Thyroid gland (tissue), 4 donors: Measurements from ENCODE around the gene CD180. TPM values are rescaled to one million over a fixed set of nuclear protein-coding genes. Genes with fewer than 3 reads are reported as not detected.

Experiments
- DNase-seq, 2 donors: peaks; one replicate each; pipeline ENCODE4 v3.0.0-alpha.2; 2019
- H3K27ac ChIP-seq, 3 donors: fragments of 200-600 bp; sonication (generic); 1 replicate in 2 of 3; 2 replicates in 1 of 3; pipeline ENCODE4 v1.5.1; 2016 to 2019; ENCODE audit warnings: mild to moderate bottlenecking in 1 of 3, moderate library complexity in 1 of 3
- H3K27me3 ChIP-seq: fragments of 200-600 bp; sonication (generic); one replicate; pipeline ENCODE4 v1.5.1; 2019
- H3K36me3 ChIP-seq, 2 donors: fragments of 200-600 bp; sonication (generic); one replicate each; pipeline ENCODE4 v1.5.1; 2016 to 2019
- H3K4me1 ChIP-seq, 2 donors: fragments of 200-600 bp; sonication (generic); one replicate each; pipeline ENCODE4 v1.5.1; 2017 to 2019
- H3K4me3 ChIP-seq, 3 donors: fragments of 200-600 bp; sonication (generic); replicated peaks in 1 of 3; 1 replicate in 2 of 3; 2 replicates in 1 of 3; pipeline ENCODE4 v1.5.1; 2016; ENCODE audit warnings: mild to moderate bottlenecking in 1 of 3
- H3K9me3 ChIP-seq: fragments of 200-600 bp; sonication (generic); one replicate; pipeline ENCODE4 v1.5.1; 2017
- CTCF ChIP-seq, 6 experiments: fragments of 200-600 bp in 3 of 6; fragments of 450-650 bp in 3 of 6; sonication (generic) in 3 of 6; IDR thresholded peaks; one replicate each; pipeline ENCODE4 v1.5.1; 2016 to 2019; ENCODE audit warnings: antibody characterized with exemption in 6 of 6, mild to moderate bottlenecking in 2 of 6, inconsistent platforms in 1 of 6, moderate library complexity in 1 of 6
- POLR2A ChIP-seq, 2 donors: fragments of 450-650 bp; IDR thresholded peaks; one replicate each; pipeline ENCODE4 v1.6.1; 2017; ENCODE audit warnings: antibody characterized with exemption in 2 of 2, mild to moderate bottlenecking in 2 of 2, moderate library complexity in 1 of 2
- WGBS, 2 donors: methylation state at CpG; one replicate each; pipeline ENCODE4 v1.1.5; 2017; 5-methylcytosine and 5-hydroxymethylcytosine counted together
- intact Hi-C: fragments of 100-400 bp; cut with DNase I; formaldehyde crosslinking; loops from one replicate; pipeline ENCODE4 v1.15.1; 2023
- total RNA-seq, 4 donors: library from RNA; depleted of rRNA; stranded (reverse); fragments of >200 nt; gene quantifications; one replicate each; pipeline ENCODE4 v1.2.3, GENCODE V29; 2016

CD180 gene
- total RNA-seq, 4 donors from 2014 or later: 0.20 to 1.1 (median 0.61) TPM

GRCh38 chr5:67214036-67214435 is 17.4 kb upstream of the CD180 start:
- no peaks in the 10 kb centered on the region for H3K9me3 ChIP-seq
- no peak for DNase-seq
- WGBS, 2 donors: 90 to 94% methylated on average over 6 of the region's 6 CpGs
- no peak overlapping the region for H3K4me3 ChIP-seq
- H3K27me3 ChIP-seq: no peaks in the 10 kb centered on the region
- H3K4me1 ChIP-seq: peaks cover 19 to 24% of the 10 kb centered on the region in 2 donors
- TF ChIP-seq CTCF (IDR thresholded peaks at IDR 0.05) (no peak), POLR2A (IDR thresholded peaks at IDR 0.05) (no peak)
- no peaks in the 10 kb centered on the region for H3K36me3 ChIP-seq
- no peak overlapping the region for H3K27ac ChIP-seq
- intact Hi-C loops: loop anchor here (5.0 kb wide), 1 partner anchor 52 kb away; no protein-coding TSS in a partner anchor

- H3K36me3 ChIP-seq: no peaks in the 10 kb centered on the region
- no peak overlapping the region for H3K27ac ChIP-seq
- no peaks in the 10 kb centered on the region for H3K27me3 ChIP-seq
- H3K9me3 ChIP-seq: no peaks in the 10 kb centered on the region
- no peak overlapping the region for H3K4me3 ChIP-seq
- no peak for DNase-seq
- TF ChIP-seq POLR2A (IDR thresholded peaks at IDR 0.05) (no peak), CTCF (IDR thresholded peaks at IDR 0.05) (no peak)
- intact Hi-C loops: loop anchor here (5.0 kb wide), 1 partner anchor 50 kb away; no protein-coding TSS in a partner anchor
- peaks cover 19 to 25% of the 10 kb centered on the region in 2 donors for H3K4me1 ChIP-seq
- 83 to 89% methylated on average over 2 of the region's 2 CpGs for WGBS, 2 donors
These were observed 15.3 kb upstream of the CD180 start for GRCh38 chr5:67211926-67212325.

- no peak overlapping the region for H3K27ac ChIP-seq
- no peaks in the 10 kb centered on the region for H3K27me3 ChIP-seq
- intact Hi-C loops: loop anchor here (10.0 kb wide), 1 partner anchor 394 kb away; no protein-coding TSS in a partner anchor
- H3K9me3 ChIP-seq: no peaks in the 10 kb centered on the region
- peak; percentile 75 to 76 for DNase-seq
- no peaks in the 10 kb centered on the region for H3K36me3 ChIP-seq
- no peak overlapping the region for H3K4me3 ChIP-seq
- peaks cover 0 to 6% of the 10 kb centered on the region in 2 donors for H3K4me1 ChIP-seq
- WGBS, 2 donors: 24% methylated on average over 11 of the region's 11 CpGs
- no peak for TF ChIP-seq POLR2A (IDR thresholded peaks at IDR 0.05)
- peak; percentile 39 to 94 (median 72) for TF ChIP-seq CTCF (IDR thresholded peaks at IDR 0.05)
These were observed 12.7 kb upstream of the CD180 start for GRCh38 chr5:67209141-67209771.

GRCh38 chr5:67208403-67208802 is 11.8 kb upstream of the CD180 start:
- 90 to 92% methylated on average over 3 of the region's 3 CpGs for WGBS, 2 donors
- DNase-seq: no peak
- Histone ChIP-seq H3K27ac (no peak overlapping the region), H3K36me3 (no peaks in the 10 kb centered on the region), H3K4me1 (peaks cover 4 to 9% of the 10 kb centered on the region in 2 donors), H3K4me3 (no peak overlapping the region), H3K9me3 (no peaks in the 10 kb centered on the region), H3K27me3 (no peaks in the 10 kb centered on the region)
- TF ChIP-seq CTCF (IDR thresholded peaks at IDR 0.05) (no peak), POLR2A (IDR thresholded peaks at IDR 0.05) (no peak)
- intact Hi-C loops: loop anchor here (10.0 kb wide), 1 partner anchor 394 kb away; no protein-coding TSS in a partner anchor

GRCh38 chr5:67206929-67207328 is 10.3 kb upstream of the CD180 start:
- Histone ChIP-seq H3K36me3 (no peaks in the 10 kb centered on the region), H3K4me1 (peaks cover 9 to 12% of the 10 kb centered on the region in 2 donors), H3K27ac (peak overlapping the region; percentile 9 to 32 (median 20)), H3K4me3 (no peak overlapping the region), H3K27me3 (no peaks in the 10 kb centered on the region), H3K9me3 (no peaks in the 10 kb centered on the region)
- TF ChIP-seq CTCF (IDR thresholded peaks at IDR 0.05) (no peak), POLR2A (IDR thresholded peaks at IDR 0.05) (no peak)
- WGBS, 2 donors: 67 to 77% methylated on average over 4 of the region's 4 CpGs
- peak; percentile 27 to 39 for DNase-seq
- intact Hi-C loops: loop anchor here (10.0 kb wide), 1 partner anchor 392 kb away; no protein-coding TSS in a partner anchor
